Stimulated activated memory B cell treated with anti-CD40 and anti-IgM and Interleukin-4, amounts not matched to agents 10 μg/mL and 1 μg/mL and 100 μg/mL, for 72 hours (primary cell): ENCODE data around the gene ZBTB7C.

Experiments used
- ATAC-seq: fragments of 150-1000 bp; cut with Tn5 transposase; 2 replicates; pipeline ENCODE4 v1.10.0; 2021
- H3K27ac Mint-ChIP-seq: one replicate; pipeline ENCODE4 v1.8.0; 2022; ENCODE audit warnings: mild to moderate bottlenecking, mixed read lengths
- H3K27me3 Mint-ChIP-seq: one replicate; pipeline ENCODE4 v1.8.0; 2022; ENCODE audit warnings: mixed read lengths
- H3K36me3 Mint-ChIP-seq: one replicate; pipeline ENCODE4 v1.8.0; 2022; ENCODE audit warnings: mixed read lengths
- H3K4me1 Mint-ChIP-seq: one replicate; pipeline ENCODE4 v1.8.0; 2022; ENCODE audit warnings: mixed read lengths
- H3K4me3 Mint-ChIP-seq: one replicate; pipeline ENCODE4 v1.8.0; 2022; ENCODE audit warnings: mild to moderate bottlenecking, moderate library complexity, mixed read lengths
- H3K9me3 Mint-ChIP-seq: one replicate; pipeline ENCODE4 v1.8.0; 2022; ENCODE audit warnings: mixed read lengths

The ZBTB7C gene

DNA sequence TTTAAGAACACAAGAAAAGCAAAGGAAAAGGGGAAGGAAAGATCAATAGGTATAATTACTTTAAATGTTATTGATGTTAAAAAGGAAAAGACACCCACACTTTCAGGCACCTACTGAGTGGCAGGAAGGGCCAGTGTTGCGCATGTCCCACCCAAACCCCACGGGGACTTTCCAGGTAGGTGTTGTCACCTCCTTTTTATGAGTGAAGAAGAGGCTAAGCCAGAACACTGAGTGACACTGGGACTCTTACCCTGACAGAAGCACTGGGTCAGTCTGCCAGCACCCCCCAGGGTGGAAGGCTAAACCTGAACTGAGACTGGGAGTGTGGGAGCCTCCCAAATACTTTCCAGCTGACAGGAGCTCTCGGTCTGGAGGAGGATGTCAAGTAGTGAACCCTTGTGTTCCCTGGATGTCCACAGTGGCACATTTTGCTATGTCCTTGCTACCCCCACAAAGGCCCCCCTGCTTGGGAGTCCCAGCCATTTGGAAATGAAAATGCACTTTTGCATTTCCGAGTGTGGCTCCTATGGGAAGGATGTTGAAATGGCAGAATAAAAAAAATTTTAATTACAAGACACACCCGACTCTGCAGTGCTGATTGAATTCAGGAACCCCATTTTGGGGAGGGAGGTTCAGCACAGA is 387.8 kb downstream of the ZBTB7C start:
- H3K27me3 Mint-ChIP-seq: peaks cover 94% of the 10 kb centered on the region
- no peaks in the 10 kb centered on the region for H3K4me1 Mint-ChIP-seq
- ATAC-seq: no peak
- no peaks in the 10 kb centered on the region for H3K36me3 Mint-ChIP-seq
- no peak overlapping the region for H3K27ac Mint-ChIP-seq
- no peaks in the 10 kb centered on the region for H3K9me3 Mint-ChIP-seq
- H3K4me3 Mint-ChIP-seq: no peak overlapping the region

DNA sequence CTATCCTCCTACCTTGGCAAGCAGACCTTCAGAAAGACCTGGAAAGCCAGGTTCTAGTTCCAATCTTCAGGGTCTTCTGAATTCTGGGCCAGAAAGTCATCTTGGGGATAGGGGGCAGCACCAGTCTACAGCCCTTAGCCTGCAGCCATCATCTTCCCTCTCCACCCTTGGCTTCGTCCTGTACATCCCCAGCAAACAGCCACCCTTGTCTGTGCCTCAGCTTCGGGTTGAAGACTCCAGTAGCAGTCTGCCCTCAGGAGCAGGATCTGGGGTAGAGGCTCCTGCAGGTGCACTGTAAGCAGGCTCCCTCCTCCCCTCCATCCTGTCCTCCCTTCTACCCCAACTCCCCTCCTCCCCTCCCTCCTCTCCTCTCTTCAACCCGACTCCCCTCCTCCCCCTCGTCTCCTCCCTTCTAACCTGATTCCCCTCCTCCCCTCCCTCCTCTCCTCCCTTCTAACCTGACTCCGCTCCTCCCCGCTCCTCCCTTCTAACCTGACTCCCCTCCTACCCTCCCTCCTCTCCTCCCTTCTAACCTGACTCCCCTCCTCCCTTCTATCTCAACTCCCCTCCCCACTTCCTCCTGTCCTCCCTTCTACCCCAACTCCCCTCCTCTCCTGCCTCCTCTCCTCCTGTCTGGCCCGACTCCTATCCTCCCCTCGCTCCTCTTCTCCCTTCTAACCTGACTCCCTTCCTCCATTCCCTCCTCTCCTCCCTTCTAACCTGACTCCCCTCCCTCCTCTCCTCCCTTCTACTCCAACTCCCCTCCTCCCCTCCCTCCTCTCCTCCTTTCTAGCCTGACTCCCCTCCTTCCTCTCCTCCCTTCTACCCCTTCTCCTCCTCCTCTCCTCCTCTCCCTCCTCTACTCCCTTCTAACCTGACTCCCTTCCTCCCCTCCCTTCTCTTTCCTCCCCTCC is 388.6 kb downstream of the ZBTB7C start:
- Mint-ChIP-seq H3K36me3 (no peaks in the 10 kb centered on the region), H3K27ac (no peak overlapping the region), H3K9me3 (no peaks in the 10 kb centered on the region), H3K4me3 (no peak overlapping the region), H3K27me3 (peaks cover 87% of the 10 kb centered on the region), H3K4me1 (no peaks in the 10 kb centered on the region)
- ATAC-seq: peak; percentile 9

DNA sequence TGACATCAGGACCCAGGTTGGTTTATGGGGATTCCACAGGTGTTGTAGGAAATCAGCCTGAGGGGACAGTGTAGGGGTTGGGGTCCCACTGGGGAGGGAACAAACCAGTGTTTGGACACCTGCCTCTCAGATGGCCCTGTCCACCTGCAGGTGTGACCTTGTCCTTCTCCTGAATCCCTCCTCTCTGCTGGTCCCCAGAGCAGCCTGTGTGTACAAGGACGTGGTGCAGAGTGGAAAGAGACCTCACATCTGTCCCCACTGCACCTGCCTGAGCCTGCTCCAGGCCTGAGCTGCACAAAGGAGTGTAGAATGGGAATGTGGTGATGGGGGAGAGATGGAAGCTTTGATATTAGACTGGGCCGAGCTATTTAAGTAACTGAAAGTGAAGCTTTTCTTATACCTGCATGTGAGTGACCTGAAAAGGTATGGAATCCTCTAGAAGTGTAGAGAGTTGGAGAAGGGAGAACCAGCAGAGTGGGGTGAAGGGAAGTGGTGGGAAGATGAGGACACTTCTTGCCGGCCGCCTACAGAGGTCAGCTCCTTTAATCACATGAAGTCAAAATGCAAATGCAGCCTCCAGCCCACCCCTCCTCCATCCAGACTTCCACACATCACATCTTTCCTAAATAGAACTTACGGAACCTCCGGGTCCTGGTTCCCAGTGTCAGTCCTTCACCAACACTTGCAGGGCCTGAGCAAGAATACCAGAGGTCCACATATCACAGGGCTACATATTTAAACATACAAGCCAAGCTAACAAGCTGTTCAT is 389.4 kb downstream of the ZBTB7C start:
- H3K27me3 Mint-ChIP-seq: peaks cover 84% of the 10 kb centered on the region
- H3K36me3 Mint-ChIP-seq: peaks cover 4% of the 10 kb centered on the region
- no peaks in the 10 kb centered on the region for H3K4me1 Mint-ChIP-seq
- no peak overlapping the region for H3K27ac Mint-ChIP-seq
- no peak overlapping the region for H3K4me3 Mint-ChIP-seq
- H3K9me3 Mint-ChIP-seq: peaks cover 3% of the 10 kb centered on the region
- ATAC-seq: no peak

- Mint-ChIP-seq H3K27me3 (peaks cover 85% of the 10 kb centered on the region), H3K36me3 (peaks cover 6% of the 10 kb centered on the region), H3K9me3 (peaks cover 6% of the 10 kb centered on the region), H3K27ac (no peak overlapping the region), H3K4me3 (no peak overlapping the region), H3K4me1 (no peaks in the 10 kb centered on the region)
- ATAC-seq: no peak
Observed at GRCh38 chr18:48018851-48019250, 390.3 kb downstream of the ZBTB7C start.

DNA sequence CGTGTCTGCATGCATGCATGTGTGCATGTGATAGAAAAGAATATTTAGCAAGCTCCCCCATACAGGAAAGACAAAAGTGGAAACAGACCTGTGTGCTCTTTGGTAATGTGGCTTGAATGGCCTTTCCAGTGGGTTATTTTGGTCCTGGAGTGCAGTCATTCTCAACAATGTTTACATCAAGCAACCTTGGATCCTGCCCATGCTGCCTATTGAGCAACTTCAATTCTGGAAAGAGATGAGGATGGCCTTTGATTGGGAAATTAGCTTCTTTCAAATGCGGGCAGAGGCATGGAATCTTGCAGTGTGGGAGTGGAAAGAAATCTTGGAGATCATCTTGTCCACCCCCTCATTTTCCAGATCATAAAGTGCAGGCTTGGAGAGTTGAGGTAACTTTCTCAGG is 391.5 kb downstream of the ZBTB7C start:
- H3K27me3 Mint-ChIP-seq: peaks cover 78% of the 10 kb centered on the region
- no peak for ATAC-seq
- H3K27ac Mint-ChIP-seq: no peak overlapping the region
- peaks cover 6% of the 10 kb centered on the region for H3K36me3 Mint-ChIP-seq
- H3K4me3 Mint-ChIP-seq: no peak overlapping the region
- H3K9me3 Mint-ChIP-seq: peaks cover 8% of the 10 kb centered on the region
- H3K4me1 Mint-ChIP-seq: no peaks in the 10 kb centered on the region

GRCh38 chr18:48013162-48013561 is 396.0 kb downstream of the ZBTB7C start:
- peaks cover 12% of the 10 kb centered on the region for H3K9me3 Mint-ChIP-seq
- no peak overlapping the region for H3K27ac Mint-ChIP-seq
- peaks cover 78% of the 10 kb centered on the region for H3K27me3 Mint-ChIP-seq
- H3K4me1 Mint-ChIP-seq: peaks cover 8% of the 10 kb centered on the region
- no peak overlapping the region for H3K4me3 Mint-ChIP-seq
- ATAC-seq: no peak
- peaks cover 6% of the 10 kb centered on the region for H3K36me3 Mint-ChIP-seq

DNA sequence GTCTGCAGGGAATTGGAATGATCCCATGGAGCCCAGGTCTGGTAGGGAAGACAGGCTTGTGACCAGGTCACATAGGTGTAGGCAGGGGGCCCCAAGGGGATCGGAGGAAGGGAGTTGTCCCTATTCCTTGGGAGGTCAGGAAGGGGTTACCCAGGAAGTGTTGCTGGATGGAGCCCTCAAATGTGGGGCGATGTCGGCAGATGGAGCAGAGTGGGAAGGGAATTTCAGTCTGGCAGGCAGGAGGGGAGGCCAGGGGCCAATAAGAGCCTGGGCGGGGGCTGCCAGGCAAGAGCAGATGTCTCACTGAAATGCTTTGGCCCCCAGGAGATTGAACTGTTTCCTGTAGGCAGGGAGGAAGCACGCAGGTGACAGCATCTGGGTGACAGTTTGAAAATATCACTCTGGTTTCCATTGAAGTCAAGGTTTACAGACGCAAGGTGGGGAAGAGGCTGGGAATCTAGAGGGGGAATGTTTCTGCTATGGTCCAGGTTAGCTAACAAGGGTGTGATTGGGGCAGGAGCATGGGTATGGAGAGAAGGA is 397.2 kb downstream of the ZBTB7C start:
- Mint-ChIP-seq H3K27me3 (peaks cover 83% of the 10 kb centered on the region), H3K4me3 (no peak overlapping the region), H3K36me3 (peaks cover 6% of the 10 kb centered on the region), H3K27ac (no peak overlapping the region), H3K4me1 (peaks cover 8% of the 10 kb centered on the region), H3K9me3 (peaks cover 12% of the 10 kb centered on the region)
- ATAC-seq: no peak

GRCh38 chr18:48010264-48010663 is 398.9 kb downstream of the ZBTB7C start:
- Mint-ChIP-seq H3K27me3 (peaks cover 85% of the 10 kb centered on the region), H3K4me1 (peaks cover 8% of the 10 kb centered on the region), H3K4me3 (no peak overlapping the region), H3K27ac (no peak overlapping the region), H3K36me3 (peaks cover 6% of the 10 kb centered on the region), H3K9me3 (peaks cover 12% of the 10 kb centered on the region)
- ATAC-seq: no peak

- Mint-ChIP-seq H3K27ac (no peak overlapping the region), H3K27me3 (peaks cover 74% of the 10 kb centered on the region), H3K4me3 (peak overlapping the region; percentile 50), H3K36me3 (no peaks in the 10 kb centered on the region), H3K9me3 (peaks cover 6% of the 10 kb centered on the region), H3K4me1 (peaks cover 8% of the 10 kb centered on the region)
- no peak for ATAC-seq
Observed at GRCh38 chr18:48009116-48009745, 400.0 kb downstream of the ZBTB7C start.

DNA sequence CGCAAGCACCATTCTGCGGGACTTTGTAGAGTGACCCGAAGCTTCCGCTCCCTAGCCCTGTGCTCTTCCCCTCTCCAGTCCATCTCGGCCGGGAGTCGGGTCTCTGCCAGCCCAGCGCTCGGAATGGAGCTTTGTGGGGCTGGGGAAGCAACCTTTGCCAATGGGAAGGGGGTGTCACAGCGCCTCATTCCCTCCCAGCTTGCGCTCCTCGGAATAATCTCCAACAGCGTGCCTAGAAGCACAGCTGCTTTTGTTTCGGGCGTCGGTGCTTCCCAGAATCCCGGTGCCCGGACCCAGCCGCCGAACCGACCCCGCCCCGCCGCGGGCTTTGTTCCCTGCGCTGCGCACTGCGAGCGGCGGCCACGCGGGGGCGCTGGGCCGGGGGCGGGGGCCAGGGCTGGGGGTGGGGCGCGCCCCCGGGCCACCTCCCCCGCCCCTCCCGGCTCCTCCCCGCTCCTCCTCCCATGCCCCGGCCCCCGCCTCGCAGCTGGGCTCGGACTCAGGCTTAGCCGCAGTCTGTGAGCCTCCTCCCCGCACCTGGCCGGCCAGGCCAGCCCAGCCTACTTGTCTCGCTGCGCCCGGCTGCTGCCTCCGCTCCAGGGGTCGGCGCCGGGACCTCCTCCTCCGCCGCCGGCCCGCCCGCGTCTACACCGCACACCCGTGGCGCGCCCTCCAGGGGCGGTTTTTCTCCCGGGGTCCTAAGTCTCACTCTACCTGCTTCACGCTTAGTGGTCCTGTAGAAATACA is 401.1 kb downstream of the ZBTB7C start:
- H3K4me1 Mint-ChIP-seq: peaks cover 8% of the 10 kb centered on the region
- no peak overlapping the region for H3K27ac Mint-ChIP-seq
- peaks cover 3% of the 10 kb centered on the region for H3K9me3 Mint-ChIP-seq
- peaks cover 65% of the 10 kb centered on the region for H3K27me3 Mint-ChIP-seq
- ATAC-seq: peak; percentile 67
- H3K4me3 Mint-ChIP-seq: peak overlapping the region; percentile 53
- H3K36me3 Mint-ChIP-seq: no peaks in the 10 kb centered on the region

DNA sequence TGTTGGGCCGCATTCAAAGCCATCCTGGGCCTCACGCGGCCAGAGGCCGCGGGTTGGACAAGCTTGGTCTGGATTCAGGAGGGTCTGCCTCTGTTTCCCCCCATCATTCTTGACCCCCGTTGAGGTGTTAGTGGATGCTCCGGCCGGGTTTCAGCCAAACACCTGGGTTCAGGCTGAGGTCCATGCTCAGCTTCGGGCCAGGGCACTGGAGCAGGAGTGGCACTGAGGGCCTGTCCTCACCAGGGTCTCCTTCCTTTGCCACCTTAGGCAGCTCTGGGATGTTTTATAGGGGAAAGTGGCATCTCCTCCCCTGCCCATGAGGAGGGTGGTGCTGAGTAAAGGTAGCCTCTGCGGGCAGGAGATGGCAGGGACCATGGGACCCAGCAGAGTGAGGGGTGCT is 401.8 kb downstream of the ZBTB7C start:
- H3K27me3 Mint-ChIP-seq: peaks cover 63% of the 10 kb centered on the region
- H3K27ac Mint-ChIP-seq: no peak overlapping the region
- peaks cover 3% of the 10 kb centered on the region for H3K9me3 Mint-ChIP-seq
- no peak overlapping the region for H3K4me3 Mint-ChIP-seq
- peaks cover 8% of the 10 kb centered on the region for H3K4me1 Mint-ChIP-seq
- no peaks in the 10 kb centered on the region for H3K36me3 Mint-ChIP-seq
- no peak for ATAC-seq

DNA sequence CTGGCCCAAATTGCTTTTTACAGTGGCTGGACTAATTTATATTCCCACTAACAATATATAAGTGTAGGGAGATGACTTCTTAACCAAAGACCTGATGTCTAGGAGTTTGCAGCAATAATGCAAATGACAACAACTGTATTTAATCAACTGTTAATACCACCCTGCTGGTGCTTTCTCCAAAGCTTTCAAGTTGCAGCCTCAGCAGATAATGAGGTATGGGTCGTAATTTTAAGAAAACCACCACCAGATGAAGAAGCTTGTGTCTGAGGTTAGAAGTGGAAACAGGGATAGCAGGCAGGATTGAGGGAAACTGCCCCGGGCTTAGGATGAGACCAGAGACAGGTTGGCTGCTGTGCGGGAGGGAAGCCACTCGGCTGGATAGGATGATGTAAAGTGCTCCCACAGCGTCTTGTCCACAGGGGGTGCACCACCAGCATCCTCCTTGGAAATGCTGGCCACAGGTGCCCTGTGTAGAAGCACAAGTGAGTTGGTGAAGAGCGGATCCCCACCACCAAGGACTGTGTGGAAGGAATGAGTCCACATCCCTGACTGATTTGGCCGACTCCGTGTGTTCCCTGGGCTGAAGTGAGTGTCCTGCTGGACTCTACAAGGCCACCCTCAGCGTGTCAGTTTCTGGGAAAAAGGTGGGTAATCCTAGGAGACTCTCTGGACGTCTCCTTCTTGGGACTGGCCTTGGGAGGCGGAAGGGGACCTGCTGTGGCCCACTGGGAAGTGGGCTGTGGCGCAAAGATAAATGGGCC is 402.6 kb downstream of the ZBTB7C start:
- Mint-ChIP-seq H3K36me3 (no peaks in the 10 kb centered on the region), H3K9me3 (peaks cover 3% of the 10 kb centered on the region), H3K27ac (no peak overlapping the region), H3K27me3 (peaks cover 55% of the 10 kb centered on the region), H3K4me1 (peaks cover 1% of the 10 kb centered on the region), H3K4me3 (peak overlapping the region; percentile 27)
- ATAC-seq: no peak

DNA sequence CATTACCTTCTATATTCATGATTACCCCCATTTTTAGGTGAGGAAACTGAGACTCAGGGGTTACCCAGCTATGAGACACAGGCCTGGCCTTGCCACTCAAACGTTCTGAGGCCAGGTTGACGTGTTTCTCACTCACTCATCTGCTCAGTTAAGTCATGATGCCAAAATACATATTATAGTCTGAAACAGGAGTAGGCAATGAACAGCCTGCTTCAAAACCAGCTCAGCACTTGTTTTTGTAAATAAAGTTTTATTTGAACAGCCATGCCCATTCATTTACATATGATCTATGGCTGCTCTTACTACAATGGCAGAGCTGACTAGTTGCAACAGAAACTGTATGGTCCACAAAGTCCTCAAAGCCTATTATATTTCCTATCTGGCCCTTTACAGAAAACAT is 404.6 kb downstream of the ZBTB7C start:
- no peaks in the 10 kb centered on the region for H3K36me3 Mint-ChIP-seq
- H3K4me1 Mint-ChIP-seq: peaks cover 5% of the 10 kb centered on the region
- H3K27ac Mint-ChIP-seq: no peak overlapping the region

More for the DNA sequence above, 404.6 kb downstream of the ZBTB7C start:
- no peak for ATAC-seq
- Mint-ChIP-seq H3K27me3 (peaks cover 42% of the 10 kb centered on the region), H3K9me3 (no peaks in the 10 kb centered on the region), H3K4me3 (no peak overlapping the region)
